Cerebellar nuclear complex (tissue), 1 donor: ENCODE measurements around the gene PAIP2B.

Experiments used
- DNase-seq, 2 experiments: peaks; one replicate each; lab custom pipeline; 2025; lab: John Stamatoyannopoulos, UW

PAIP2B gene

GRCh38 chr2:71153585-71154224, 73.2 kb downstream of the PAIP2B start:
- DNase-seq: no peak

- no peak for DNase-seq
Observed at GRCh38 chr2:71151620-71152019, 75.3 kb downstream of the PAIP2B start.

GRCh38 chr2:71150082-71150816, 76.7 kb downstream of the PAIP2B start:
- DNase-seq: no peak

GRCh38 chr2:71148506-71149063, 78.3 kb downstream of the PAIP2B start:
- DNase-seq: no peak

GRCh38 chr2:71143782-71144181, 83.1 kb downstream of the PAIP2B start:
- DNase-seq: no peak

GRCh38 chr2:71136174-71136573, 90.7 kb downstream of the PAIP2B start:
- DNase-seq: no peak

GRCh38 chr2:71133603-71134002, 93.3 kb downstream of the PAIP2B start:
- no peak for DNase-seq
